Endothelial cell (in vitro differentiated cells): Measurements from ENCODE around the gene MED13L. TPM values are rescaled to one million over a fixed set of nuclear protein-coding genes. Genes with fewer than 3 reads are reported as not detected.

Experiments
- DNase-seq: peaks from one replicate; pipeline ENCODE4 v3.0.0; 2021; ENCODE audit warnings: low spot score
- H3K27ac Mint-ChIP-seq: one replicate; pipeline ENCODE4 v1.8.0; 2021; ENCODE audit warnings: mixed read lengths, inconsistent platforms; ENCODE audit not compliant: unreplicated experiment
- H3K27me3 Mint-ChIP-seq: one replicate; pipeline ENCODE4 v1.8.0; 2021; ENCODE audit warnings: mild to moderate bottlenecking, moderate library complexity, mixed read lengths, inconsistent platforms; ENCODE audit not compliant: unreplicated experiment
- H3K36me3 Mint-ChIP-seq: one replicate; pipeline ENCODE4 v1.8.0; 2021; ENCODE audit warnings: mild to moderate bottlenecking, low read depth, mixed read lengths, inconsistent platforms; ENCODE audit not compliant: unreplicated experiment
- H3K4me1 Mint-ChIP-seq: one replicate; pipeline ENCODE4 v1.8.0; 2021; ENCODE audit warnings: mild to moderate bottlenecking, mixed read lengths, inconsistent platforms; ENCODE audit not compliant: unreplicated experiment
- H3K4me3 Mint-ChIP-seq: one replicate; pipeline ENCODE4 v1.8.0; 2021; ENCODE audit warnings: mild to moderate bottlenecking, mixed read lengths, inconsistent platforms; ENCODE audit not compliant: unreplicated experiment
- H3K9me3 Mint-ChIP-seq: one replicate; pipeline ENCODE4 v1.8.0; 2021; ENCODE audit warnings: mixed read lengths, inconsistent platforms; ENCODE audit not compliant: unreplicated experiment
- CTCF ChIP-seq: fragments of 200-600 bp; sonication (generic); IDR thresholded peaks from one replicate; pipeline ENCODE4 v1.5.0; 2021; ENCODE audit warnings: antibody characterized with exemption; ENCODE audit not compliant: unreplicated experiment
- total RNA-seq: library from RNA; stranded (reverse); fragmentation: NEBNext Ultra II Directional; extraction: Animal tissue kit (Norgen Biotek cat#: 25700); gene quantifications from one replicate; pipeline ENCODE4 v1.2.1, GENCODE V29; 2021; ENCODE audit not compliant: unreplicated experiment

MED13L gene
- total RNA-seq, 1 donor from 2014 or later = 97.0 TPM

- no peak for DNase-seq
- peak; percentile 72 for TF ChIP-seq CTCF
- no peak overlapping the region for H3K4me3 Mint-ChIP-seq
- no peak overlapping the region for H3K27ac Mint-ChIP-seq
- H3K36me3 Mint-ChIP-seq = peaks cover 16% of the 10 kb centered on the region
- no peaks in the 10 kb centered on the region for H3K9me3 Mint-ChIP-seq
- peaks cover 1% of the 10 kb centered on the region for H3K27me3 Mint-ChIP-seq
- H3K4me1 Mint-ChIP-seq = no peaks in the 10 kb centered on the region
Measured at GRCh38 chr12:116009805-116010204, 267.7 kb downstream of the MED13L start.

- DNase-seq = no peak
- Mint-ChIP-seq H3K27me3 (peaks cover 3% of the 10 kb centered on the region), H3K4me1 (no peaks in the 10 kb centered on the region), H3K4me3 (no peak overlapping the region), H3K27ac (no peak overlapping the region), H3K36me3 (peaks cover 12% of the 10 kb centered on the region), H3K9me3 (no peaks in the 10 kb centered on the region)
- TF ChIP-seq CTCF = no peak
Measured at GRCh38 chr12:116006141-116006540, 271.4 kb downstream of the MED13L start.

- H3K4me1 Mint-ChIP-seq = peaks cover 3% of the 10 kb centered on the region
- H3K27ac Mint-ChIP-seq = no peak overlapping the region
- no peak overlapping the region for H3K4me3 Mint-ChIP-seq
- TF ChIP-seq CTCF = no peak
- no peaks in the 10 kb centered on the region for H3K9me3 Mint-ChIP-seq
- DNase-seq = no peak
- H3K27me3 Mint-ChIP-seq = peaks cover 2% of the 10 kb centered on the region
- peaks cover 5% of the 10 kb centered on the region for H3K36me3 Mint-ChIP-seq
Measured at GRCh38 chr12:116002890-116003536, 274.5 kb downstream of the MED13L start.

GRCh38 chr12:116000252-116000651 is 277.2 kb downstream of the MED13L start:
- Mint-ChIP-seq H3K27ac (peak overlapping the region; percentile 23), H3K9me3 (no peaks in the 10 kb centered on the region), H3K36me3 (no peaks in the 10 kb centered on the region), H3K4me3 (no peak overlapping the region), H3K27me3 (peaks cover 2% of the 10 kb centered on the region), H3K4me1 (peaks cover 3% of the 10 kb centered on the region)
- TF ChIP-seq CTCF = no peak
- no peak for DNase-seq

- Mint-ChIP-seq H3K27me3 (peaks cover 2% of the 10 kb centered on the region), H3K4me1 (peaks cover 3% of the 10 kb centered on the region), H3K27ac (no peak overlapping the region), H3K4me3 (no peak overlapping the region), H3K9me3 (no peaks in the 10 kb centered on the region), H3K36me3 (no peaks in the 10 kb centered on the region)
- no peak for TF ChIP-seq CTCF
- no peak for DNase-seq
Measured at GRCh38 chr12:115999582-115999981, 277.9 kb downstream of the MED13L start.
